HG02973 (cell line): ENCODE data around the gene NEU3.

Experiments
- ATAC-seq: cut with Tn5 transposase; IDR thresholded peaks from one replicate; pipeline ENCODE4 v1.9.1; 2021; ENCODE audit warnings: moderate library complexity; ENCODE audit not compliant: unreplicated experiment

The NEU3 gene

GRCh38 chr11:75056814-75057213 lies 68.1 kb downstream of the NEU3 start:
- ATAC-seq: no peak

- ATAC-seq: no peak
Measured at GRCh38 chr11:75059299-75059698, 70.6 kb downstream of the NEU3 start.

GRCh38 chr11:75063741-75064314 lies 75.1 kb downstream of the NEU3 start:
- ATAC-seq: no peak

GRCh38 chr11:75066061-75066460 lies 77.3 kb downstream of the NEU3 start:
- no peak for ATAC-seq
